Measurements from ENCODE around the gene KIAA0040.

GRCh38 chr1:175133673-175134435 is 58.7 kb downstream of the KIAA0040 start:
- TF ChIP-seq POLR2A (IDR thresholded peaks at IDR 0.05; ENCODE audit: low read length) (no peak), GATA1 (IDR thresholded peaks at IDR 0.05; ENCODE audit: low read depth, low read length) (no peak)

Measured in erythroblast (primary cell).